ENCODE data around the gene NAT8. TPM values are rescaled to one million over a fixed set of nuclear protein-coding genes. Genes with fewer than 3 reads are reported as not detected.

NAT8 gene
- not detected in 2 replicates for total RNA-seq

GRCh38 chr2:73642338-73643018, at the start of gene NAT8:
TSS of gene NAT8 (minus strand) at chr2:73642422. CDS start at chr2:73641628, 794 bp downstream.

Other genes with a start within 250 kb of the NAT8 start
- gene TPRKB, start 94.9 kb upstream of the NAT8 start, total RNA-seq = 46.7 and 55.3 TPM in 2 replicates
- 20.8 TPM in 2 replicates for gene DUSP11, start 137.7 kb upstream of the NAT8 start, total RNA-seq
- not detected in 2 replicates for gene C2orf78, start 141.8 kb upstream of the NAT8 start, total RNA-seq
- gene STAMBP, start 186.5 kb upstream of the NAT8 start, total RNA-seq = 19.5 and 22.2 TPM in 2 replicates

Data from bronchus fibroblast of lung (primary cell).